DOHH2 (cell line): Measurements from ENCODE around the gene PGP.

ENCODE experiments used
- H3F3A ChIP-seq: fragments of 200-600 bp; sonication (generic), shearing (Covaris generic); 2 replicates; pipeline ENCODE4 v1.6.0; 2016; ENCODE audit warnings: antibody characterized with exemption, mild to moderate bottlenecking; ENCODE audit not compliant: control insufficient read depth, insufficient read depth
- H3K27ac ChIP-seq: fragments of 200-600 bp; sonication (generic); 2 replicates; pipeline ENCODE4 v1.5.1; 2014; ENCODE audit warnings: low read depth, mild to moderate bottlenecking, low read length, moderate library complexity
- H3K27me3 ChIP-seq: fragments of 200-600 bp; sonication (generic); 2 replicates; pipeline ENCODE4 v1.6.1; 2014; ENCODE audit warnings: mild to moderate bottlenecking, low read length, mixed read lengths; ENCODE audit not compliant: control insufficient read depth
- H3K36me3 ChIP-seq: fragments of 200-600 bp; sonication (generic); 2 replicates; pipeline ENCODE4 v1.6.1; 2014; ENCODE audit warnings: mild to moderate bottlenecking, low read length, moderate library complexity, mixed read lengths; ENCODE audit not compliant: control insufficient read depth
- H3K4me1 ChIP-seq: fragments of 200-600 bp; sonication (generic); 2 replicates; pipeline ENCODE4 v1.6.1; 2014; ENCODE audit warnings: mild to moderate bottlenecking, low read length, mixed read lengths; ENCODE audit not compliant: control insufficient read depth
- H3K4me2 ChIP-seq: fragments of 200-600 bp; sonication (generic); 2 replicates; pipeline ENCODE4 v1.6.0; 2014; ENCODE audit warnings: mild to moderate bottlenecking, low read length, moderate library complexity
- H3K4me3 ChIP-seq: fragments of 200-600 bp; sonication (generic); 2 replicates; pipeline ENCODE4 v1.5.1; 2014; ENCODE audit warnings: mild to moderate bottlenecking, low read length, mixed read lengths
- H3K79me2 ChIP-seq: fragments of 200-600 bp; sonication (generic); 2 replicates; pipeline ENCODE4 v1.6.1; 2014; ENCODE audit warnings: mild to moderate bottlenecking, low read length, mixed read lengths; ENCODE audit not compliant: control insufficient read depth
- H3K9me2 ChIP-seq: fragments of 200-600 bp; sonication (generic); replicated peaks from 2 replicates; pipeline ENCODE4 v1.6.1; 2014; ENCODE audit warnings: mild to moderate bottlenecking, low read length, mixed read lengths; ENCODE audit not compliant: control insufficient read depth
- H3K9me3 ChIP-seq: fragments of 200-600 bp; sonication (generic); 2 replicates; pipeline ENCODE4 v1.6.1; 2014; ENCODE audit warnings: antibody characterized with exemption, low read length, mixed read lengths; ENCODE audit not compliant: control insufficient read depth, insufficient read depth
- H4K20me1 ChIP-seq: fragments of 200-600 bp; sonication (generic); 2 replicates; pipeline ENCODE4 v1.6.0; 2014; ENCODE audit warnings: low read depth, mild to moderate bottlenecking, antibody characterized with exemption, low read length, moderate library complexity; ENCODE audit not compliant: control insufficient read depth, insufficient read depth
- CTCF ChIP-seq: fragments of 200-600 bp; sonication (generic); IDR thresholded peaks from one replicate; pipeline ENCODE4 v1.5.1; 2014; ENCODE audit warnings: antibody characterized with exemption, mild to moderate bottlenecking, low read depth, low read length; ENCODE audit not compliant: poor library complexity, severe bottlenecking
- EZH2phosphoT487 ChIP-seq: fragments of 200-600 bp; sonication (generic); IDR thresholded peaks from 2 replicates; pipeline ENCODE4 v1.6.1; 2017; ENCODE audit warnings: borderline replicate concordance, mild to moderate bottlenecking, antibody characterized with exemption, low read length, moderate library complexity, mixed read lengths

Gene PGP

GRCh38 chr16:2161911-2162310, 52.7 kb downstream of the PGP start:
- H3K4me3 ChIP-seq = no peak overlapping the region
- H3K27me3 ChIP-seq = no peaks in the 10 kb centered on the region
- H4K20me1 ChIP-seq = no peaks in the 10 kb centered on the region; the same call in 1 of the 2 replicates
- H3K36me3 ChIP-seq = peaks cover 64% of the 10 kb centered on the region
- no peak overlapping the region for H3K4me2 ChIP-seq
- peaks cover 41% of the 10 kb centered on the region for H3K4me1 ChIP-seq
- TF ChIP-seq CTCF = no peak
- no peak for TF ChIP-seq EZH2phosphoT487
- H3K9me2 ChIP-seq = no peaks in the 10 kb centered on the region
- no peak overlapping the region for H3K27ac ChIP-seq
- H3F3A ChIP-seq = peaks cover 8% of the 10 kb centered on the region
- H3K79me2 ChIP-seq = peaks cover 86% of the 10 kb centered on the region
- H3K9me3 ChIP-seq = peaks cover 17% of the 10 kb centered on the region; the same call in 1 of the 2 replicates
